ENCODE results near the gene PHOX2A.
"Not testable (repeated sequence)": the region's sequence is repeated elsewhere in the genome, so short reads cannot be mapped to it uniquely, and the experiment has no call there.

PHOX2A gene

DNA sequence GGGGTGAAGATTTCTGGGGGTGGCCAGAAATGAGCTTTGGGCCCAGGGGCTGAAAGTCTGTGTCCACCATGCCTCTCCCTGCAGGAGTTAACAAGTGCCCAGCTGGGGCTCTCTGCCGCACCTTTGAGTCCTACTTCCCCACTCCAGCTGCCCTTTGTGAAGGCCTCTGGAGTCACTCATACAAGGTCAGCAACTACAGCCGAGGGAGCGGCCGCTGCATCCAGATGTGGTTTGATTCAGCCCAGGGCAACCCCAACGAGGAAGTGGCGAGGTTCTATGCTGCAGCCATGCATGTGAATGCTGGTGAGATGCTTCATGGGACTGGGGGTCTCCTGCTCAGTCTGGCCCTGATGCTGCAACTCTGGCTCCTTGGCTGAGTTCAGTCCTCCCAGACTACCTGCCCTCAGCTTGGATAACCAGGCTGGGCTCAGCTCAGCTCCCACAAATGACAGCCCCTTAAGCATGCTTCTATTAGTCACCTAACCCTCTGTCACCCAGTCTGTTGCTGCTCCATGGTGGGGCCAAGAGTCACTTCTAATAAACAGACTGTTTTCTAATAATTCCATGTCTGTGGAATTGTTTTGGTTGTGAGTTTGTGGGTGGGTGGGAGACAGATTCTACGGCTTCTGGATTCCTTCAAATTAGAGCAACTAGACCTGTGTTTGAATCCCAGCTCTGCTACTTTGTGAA is 22.4 kb downstream of the PHOX2A start:
- DNase-seq = no peak

DNA sequence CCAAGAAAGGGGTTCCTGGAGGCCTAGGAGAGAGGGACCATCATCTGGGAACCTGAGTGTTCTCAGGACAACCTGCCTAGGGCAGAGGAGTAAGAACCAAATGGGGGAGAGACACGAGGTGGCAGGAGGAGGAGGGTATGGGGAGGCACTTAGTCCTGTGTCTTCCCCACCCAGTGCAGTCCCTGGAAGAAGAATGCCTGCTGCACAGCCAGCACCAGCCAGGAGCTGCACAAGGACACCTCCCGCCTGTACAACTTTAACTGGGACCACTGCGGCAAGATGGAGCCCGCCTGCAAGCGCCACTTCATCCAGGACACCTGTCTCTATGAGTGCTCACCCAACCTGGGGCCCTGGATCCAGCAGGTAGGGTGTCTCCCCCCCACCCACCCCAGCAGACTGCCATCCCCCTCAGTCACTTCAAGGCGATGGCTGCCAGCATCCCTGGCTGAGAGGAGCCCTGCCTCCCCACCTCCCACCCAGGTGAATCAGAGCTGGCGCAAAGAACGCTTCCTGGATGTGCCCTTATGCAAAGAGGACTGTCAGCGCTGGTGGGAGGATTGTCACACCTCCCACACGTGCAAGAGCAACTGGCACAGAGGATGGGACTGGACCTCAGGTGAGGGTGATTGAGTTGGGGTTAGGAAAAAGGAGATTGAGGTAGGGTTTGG is 23.1 kb downstream of the PHOX2A start:
- DNase-seq = no peak

DNA sequence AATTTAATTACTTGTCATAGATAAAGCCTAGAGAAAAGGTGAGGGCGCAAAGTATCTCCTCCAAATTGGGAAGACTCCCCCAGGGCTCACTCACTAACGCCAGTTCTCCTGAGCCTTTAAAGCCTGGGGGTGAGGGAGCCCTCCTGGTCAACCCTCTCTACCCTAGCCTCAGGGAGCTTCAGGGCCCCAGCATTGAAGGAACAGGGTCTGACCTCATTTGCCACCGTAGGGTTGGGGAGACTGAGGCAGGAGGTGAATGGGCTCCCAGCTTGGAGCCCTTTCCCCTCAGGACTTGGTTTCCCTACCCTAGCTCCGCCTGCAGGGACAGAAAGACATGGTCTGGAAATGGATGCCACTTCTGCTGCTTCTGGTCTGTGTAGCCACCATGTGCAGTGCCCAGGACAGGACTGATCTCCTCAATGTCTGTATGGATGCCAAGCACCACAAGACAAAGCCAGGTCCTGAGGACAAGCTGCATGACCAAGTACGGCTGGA is 25.7 kb downstream of the PHOX2A start:
- DNase-seq = no peak

GRCh38 chr11:72217841-72218240 is 26.1 kb downstream of the PHOX2A start:
- no peak for DNase-seq

GRCh38 chr11:72216638-72217037 is 27.3 kb downstream of the PHOX2A start, which contains the start of gene FOLR2:
TSS of gene FOLR2 (plus strand) at chr11:72216794. CDS start at chr11:72218585, 1,791 bp downstream.
- DNase-seq = no peak

DNA sequence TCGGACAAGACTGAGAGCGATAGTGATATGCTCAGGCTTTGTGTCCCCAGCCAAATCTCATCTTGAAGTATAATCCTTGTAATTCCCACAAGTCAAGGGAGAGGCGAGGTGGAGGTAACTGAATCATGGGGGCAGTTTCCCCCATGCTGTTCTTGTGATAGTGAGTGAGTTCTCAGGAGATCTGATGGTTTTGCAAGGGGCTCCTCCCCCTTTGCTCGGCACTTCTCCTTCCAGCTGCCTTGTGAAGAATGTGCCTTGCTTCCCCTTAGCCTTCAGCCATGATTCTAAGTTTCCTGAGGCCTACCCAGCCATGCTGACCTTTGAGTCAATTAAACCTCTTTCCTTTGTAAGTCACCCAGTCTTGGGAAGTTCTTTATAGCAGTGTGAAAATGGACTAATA is 34.9 kb downstream of the PHOX2A start:
- no peak for DNase-seq

GRCh38 chr11:72208281-72208680 is 35.7 kb downstream of the PHOX2A start:
- no peak for DNase-seq

DNA sequence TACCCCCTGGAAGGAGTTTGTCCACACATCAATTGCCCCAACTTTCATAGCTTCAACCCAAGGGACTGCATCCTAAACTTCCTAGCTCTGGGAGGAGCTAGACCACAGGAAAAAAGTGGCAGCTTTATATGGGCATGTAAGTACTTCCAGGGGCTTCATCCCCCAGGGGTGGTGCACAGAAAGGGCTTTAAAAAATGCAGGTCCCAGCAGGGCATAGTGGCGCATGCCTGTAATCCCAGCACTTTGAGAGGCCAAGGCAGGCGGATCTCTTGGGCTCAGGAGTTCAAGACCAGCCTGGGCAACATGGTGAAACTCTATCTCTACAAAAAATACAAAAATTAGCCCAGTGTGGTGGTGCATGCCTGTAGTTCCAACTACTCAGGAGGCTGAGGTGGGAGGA is 37.2 kb downstream of the PHOX2A start:
- not testable (repeated sequence) for DNase-seq

DNA sequence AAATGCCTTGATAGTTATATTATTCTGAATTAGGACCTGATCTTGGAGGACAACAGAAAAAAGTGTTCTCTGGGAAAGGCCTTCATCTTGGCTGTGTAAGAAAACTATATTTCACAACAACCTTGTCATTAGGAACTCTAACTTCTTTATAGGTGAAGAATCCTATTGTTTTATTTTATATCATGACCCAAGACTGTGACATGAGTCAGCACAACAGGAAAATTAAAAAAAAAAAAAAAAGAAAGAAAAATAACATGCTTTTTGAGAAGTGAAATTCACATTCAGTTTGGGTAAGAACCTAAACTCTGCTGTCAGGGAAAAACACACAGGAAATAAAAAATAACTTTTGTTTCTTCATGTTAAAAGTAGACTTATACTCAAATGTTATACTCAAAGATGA is 39.1 kb downstream of the PHOX2A start:
- DNase-seq = no peak

DNA sequence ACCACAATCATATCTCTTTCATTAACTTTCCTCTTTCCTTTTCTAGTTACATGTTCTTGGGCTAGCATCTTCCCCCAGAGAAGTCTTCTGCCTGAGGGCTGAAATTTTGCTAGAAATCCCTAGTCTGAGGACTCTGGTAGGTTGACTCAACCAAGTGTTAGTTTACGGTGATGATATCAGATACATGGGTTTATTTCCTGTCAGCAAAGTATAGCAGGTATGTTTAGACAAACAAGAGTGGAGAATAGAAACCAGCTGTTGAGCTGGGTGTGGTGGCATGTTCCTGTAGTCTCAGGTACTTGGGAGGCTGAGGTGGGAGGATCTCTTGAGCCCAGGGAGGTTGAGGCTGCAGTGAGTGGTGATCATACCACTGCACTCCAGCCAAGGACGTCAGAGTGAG is 40.8 kb downstream of the PHOX2A start:
- no peak for DNase-seq

GRCh38 chr11:72202571-72202970 is 41.4 kb downstream of the PHOX2A start:
- no peak for DNase-seq

GRCh38 chr11:72201445-72201844 is 42.5 kb downstream of the PHOX2A start:
- DNase-seq = not testable (repeated sequence)

DNA sequence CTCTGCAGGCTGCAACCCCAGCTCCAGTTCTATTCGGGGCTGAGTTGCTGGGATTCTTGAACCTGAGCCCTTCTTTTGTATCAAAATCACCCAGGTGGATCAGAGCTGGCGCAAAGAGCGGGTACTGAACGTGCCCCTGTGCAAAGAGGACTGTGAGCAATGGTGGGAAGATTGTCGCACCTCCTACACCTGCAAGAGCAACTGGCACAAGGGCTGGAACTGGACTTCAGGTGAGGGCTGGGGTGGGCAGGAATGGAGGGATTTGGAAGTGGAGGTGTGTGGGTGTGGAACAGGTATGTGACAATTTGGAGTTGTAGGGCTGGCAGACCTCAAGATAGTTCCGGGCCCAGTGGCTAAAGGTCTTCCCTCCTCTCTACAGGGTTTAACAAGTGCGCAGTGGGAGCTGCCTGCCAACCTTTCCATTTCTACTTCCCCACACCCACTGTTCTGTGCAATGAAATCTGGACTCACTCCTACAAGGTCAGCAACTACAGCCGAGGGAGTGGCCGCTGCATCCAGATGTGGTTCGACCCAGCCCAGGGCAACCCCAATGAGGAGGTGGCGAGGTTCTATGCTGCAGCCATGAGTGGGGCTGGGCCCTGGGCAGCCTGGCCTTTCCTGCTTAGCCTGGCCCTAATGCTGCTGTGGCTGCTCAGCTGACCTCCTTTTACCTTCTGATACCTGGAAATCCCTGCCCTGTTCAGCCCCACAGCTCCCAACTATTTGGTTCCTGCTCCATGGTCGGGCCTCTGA is 48.3 kb downstream of the PHOX2A start:
- no peak for DNase-seq

DNA sequence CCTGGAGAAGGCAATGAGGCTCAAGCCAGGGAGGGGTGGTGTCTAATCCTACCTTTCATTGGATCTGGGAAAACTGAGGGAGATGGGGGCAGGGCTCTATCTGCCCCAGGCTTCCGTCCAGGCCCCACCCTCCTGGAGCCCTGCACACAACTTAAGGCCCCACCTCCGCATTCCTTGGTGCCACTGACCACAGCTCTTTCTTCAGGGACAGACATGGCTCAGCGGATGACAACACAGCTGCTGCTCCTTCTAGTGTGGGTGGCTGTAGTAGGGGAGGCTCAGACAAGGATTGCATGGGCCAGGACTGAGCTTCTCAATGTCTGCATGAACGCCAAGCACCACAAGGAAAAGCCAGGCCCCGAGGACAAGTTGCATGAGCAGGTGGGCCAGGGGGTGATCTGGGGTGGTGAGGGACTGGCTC is 52.0 kb downstream of the PHOX2A start, which contains the start of gene FOLR1:
Gene FOLR1, plus strand, starts transcription at position 180 of the 421 bp plus-strand sequence. Its CDS starts 34 bp downstream, at position 214.
- no peak for DNase-seq

GRCh38 chr11:72190631-72191071 is 53.3 kb downstream of the PHOX2A start:
- DNase-seq = no peak

DNA sequence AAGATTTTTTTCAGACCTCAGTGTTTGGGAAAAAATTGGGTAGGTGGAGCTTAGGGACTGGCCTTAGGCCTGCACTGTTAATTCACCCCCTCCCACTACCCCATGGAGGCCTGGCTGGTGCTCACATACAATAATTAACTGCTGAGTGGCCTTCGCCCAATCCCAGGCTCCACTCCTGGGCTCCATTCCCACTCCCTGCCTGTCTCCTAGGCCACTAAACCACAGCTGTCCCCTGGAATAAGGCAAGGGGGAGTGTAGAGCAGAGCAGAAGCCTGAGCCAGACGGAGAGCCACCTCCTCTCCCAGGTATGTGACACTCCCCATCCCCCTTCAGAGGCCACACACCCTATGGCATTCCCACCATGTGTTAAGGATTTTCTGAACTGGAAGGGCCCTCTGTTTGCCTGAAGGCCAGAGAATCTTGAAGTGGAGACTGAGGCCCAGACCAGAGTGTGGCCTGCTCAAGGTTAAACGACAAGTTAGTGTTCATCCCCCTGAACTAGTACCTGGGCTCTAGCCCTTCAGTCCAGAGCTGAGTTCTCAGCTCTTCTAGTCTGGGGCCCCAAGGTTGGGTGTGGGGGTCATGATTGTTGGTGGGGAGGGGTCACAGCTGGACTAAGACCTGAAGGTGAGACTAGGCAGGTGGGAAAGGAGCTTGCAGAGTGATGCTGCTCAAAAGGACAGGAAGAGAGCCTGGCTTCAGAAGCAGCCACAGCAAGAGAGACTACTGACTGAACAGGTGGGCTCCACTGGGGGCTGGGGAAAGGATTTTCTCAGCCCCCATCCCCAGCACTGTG is 54.3 kb downstream of the PHOX2A start:
- no peak for DNase-seq
